HG02798 (cell line): ENCODE results near the gene ZC3H13.

ENCODE experiments used
- ATAC-seq: cut with Tn5 transposase; IDR thresholded peaks from one replicate; pipeline ENCODE4 v1.9.1; 2021; ENCODE audit warnings: mild to moderate bottlenecking; ENCODE audit not compliant: unreplicated experiment, poor library complexity

ZC3H13 gene

DNA sequence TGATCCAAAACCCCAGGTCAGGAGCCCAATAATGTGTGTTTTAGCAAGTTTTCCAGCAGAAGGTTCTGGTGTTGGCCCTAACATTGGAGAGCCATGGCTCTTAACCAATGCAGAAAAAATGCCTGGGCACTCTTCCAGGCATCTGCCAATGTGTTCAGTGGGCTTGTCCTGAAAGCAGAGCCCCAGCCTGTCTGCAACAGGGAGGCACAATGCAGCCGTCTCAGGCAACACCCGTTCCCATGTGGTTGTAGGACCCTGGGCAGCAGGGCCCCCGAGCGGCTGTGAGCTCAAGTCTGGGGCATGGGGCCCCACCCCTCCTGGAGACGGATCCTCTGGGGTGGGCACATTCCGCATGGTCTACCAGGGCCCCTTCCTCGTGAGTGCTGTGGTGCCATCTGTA is 142.9 kb downstream of the ZC3H13 start:
- ATAC-seq: no peak

DNA sequence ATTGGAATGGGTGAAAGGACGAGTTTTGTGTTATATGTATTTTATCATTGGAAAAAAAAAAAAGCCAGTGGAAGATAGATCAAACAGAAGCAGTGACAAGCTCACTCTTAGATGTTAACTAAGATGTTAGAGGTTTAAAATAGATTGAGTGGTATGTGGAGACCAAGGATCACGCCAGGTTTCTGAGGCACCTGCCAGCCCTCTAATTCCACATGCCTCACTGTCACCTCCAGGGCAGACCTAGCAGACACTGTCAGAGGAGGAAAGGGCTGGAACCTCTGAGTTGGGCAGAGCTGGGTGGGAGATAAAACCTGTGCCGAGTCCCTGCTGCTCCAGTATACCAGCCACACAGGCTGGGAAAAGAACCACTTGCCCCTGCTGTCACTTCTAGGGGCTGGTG is 143.5 kb downstream of the ZC3H13 start:
- no peak for ATAC-seq

DNA sequence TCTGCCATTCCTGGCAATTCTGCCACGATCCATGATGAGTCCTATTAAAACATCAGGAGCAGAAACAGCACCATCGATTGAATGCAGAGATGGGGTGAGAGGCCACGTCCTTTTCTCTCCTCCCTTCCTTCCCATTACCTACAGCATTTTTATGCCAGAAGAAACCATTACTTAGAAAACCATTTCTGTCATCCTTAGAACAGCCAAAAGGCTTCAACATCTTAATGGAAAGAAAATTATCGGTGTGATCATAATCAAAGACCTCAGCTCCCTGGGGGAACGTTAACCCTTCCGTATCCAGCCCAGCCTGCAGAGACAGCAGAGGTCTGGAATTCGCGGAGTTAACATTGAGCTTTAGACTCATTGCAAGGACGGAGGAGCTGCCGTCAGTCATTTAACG is 145.0 kb downstream of the ZC3H13 start:
- ATAC-seq: no peak
